IMR-90 (cell line): ENCODE data around the gene TUBA8.
"Not testable (repeated sequence)": the region's sequence is repeated elsewhere in the genome, so short reads cannot be mapped to it uniquely, and the experiment has no call there.

Experiments used
- BHLHE40 ChIP-seq: fragments of 150-350 bp; IDR thresholded peaks from 2 replicates; pipeline ENCODE4 v1.6.1; 2016; ENCODE audit warnings: mild to moderate bottlenecking, low read depth, low read length
- CEBPB ChIP-seq: IDR thresholded peaks from 2 replicates; pipeline ENCODE4 v1.6.1; 2012; ENCODE audit warnings: low read depth, low read length, improper control_type of control experiment
- CHD1 ChIP-seq: IDR thresholded peaks from 2 replicates; pipeline ENCODE4 v1.6.1; 2012; ENCODE audit warnings: low read depth, low read length, improper control_type of control experiment
- MAFK ChIP-seq: IDR thresholded peaks from 2 replicates; pipeline ENCODE4 v1.6.1; 2012; ENCODE audit warnings: low read depth, low read length, improper control_type of control experiment
- MXI1 ChIP-seq: IDR thresholded peaks from 2 replicates; pipeline ENCODE4 v1.6.1; 2012; ENCODE audit warnings: low read depth, mild to moderate bottlenecking, low read length, moderate library complexity, borderline replicate concordance
- POLR2A ChIP-seq: IDR thresholded peaks from 2 replicates; pipeline ENCODE4 v1.6.1; 2012; ENCODE audit warnings: mild to moderate bottlenecking, low read depth, low read length
- RAD21 ChIP-seq: IDR thresholded peaks from 2 replicates; pipeline ENCODE4 v1.6.1; 2012; ENCODE audit warnings: low read length, improper control_type of control experiment
- RCOR1 ChIP-seq: IDR thresholded peaks from 2 replicates; pipeline ENCODE4 v1.6.1; 2012; ENCODE audit warnings: mild to moderate bottlenecking, low read length, improper control_type of control experiment; ENCODE audit not compliant: insufficient replicate concordance
- RFX5 ChIP-seq: IDR thresholded peaks from 2 replicates; pipeline ENCODE4 v1.8.0; 2012; ENCODE audit warnings: low read depth, mild to moderate bottlenecking, low read length, moderate library complexity
- SMC3 ChIP-seq: fragments of 150-350 bp; IDR thresholded peaks from 2 replicates; pipeline ENCODE4 v1.6.1; 2016; ENCODE audit warnings: low read depth, mild to moderate bottlenecking, antibody characterized with exemption, low read length, moderate library complexity
- TF ChIP-seq, protein P1 (sequence below): conservative IDR thresholded peaks from 2 replicates; pipeline ENCODE4 v1.5.1; 2012; ENCODE audit warnings: mild to moderate bottlenecking, low read depth, low read length, improper control_type of control experiment
- TF ChIP-seq, protein P2 (sequence below): fragments of 150-350 bp; IDR thresholded peaks from 2 replicates; pipeline ENCODE4 v1.6.1; 2016; ENCODE audit warnings: low read depth, mild to moderate bottlenecking, low read length, moderate library complexity, borderline replicate concordance
- TF ChIP-seq, protein P3 (sequence below): fragments of 150-350 bp; IDR thresholded peaks from 2 replicates; pipeline ENCODE4 v1.6.1; 2017; ENCODE audit warnings: mild to moderate bottlenecking, antibody characterized with exemption, low read length, low read depth

DNA sequence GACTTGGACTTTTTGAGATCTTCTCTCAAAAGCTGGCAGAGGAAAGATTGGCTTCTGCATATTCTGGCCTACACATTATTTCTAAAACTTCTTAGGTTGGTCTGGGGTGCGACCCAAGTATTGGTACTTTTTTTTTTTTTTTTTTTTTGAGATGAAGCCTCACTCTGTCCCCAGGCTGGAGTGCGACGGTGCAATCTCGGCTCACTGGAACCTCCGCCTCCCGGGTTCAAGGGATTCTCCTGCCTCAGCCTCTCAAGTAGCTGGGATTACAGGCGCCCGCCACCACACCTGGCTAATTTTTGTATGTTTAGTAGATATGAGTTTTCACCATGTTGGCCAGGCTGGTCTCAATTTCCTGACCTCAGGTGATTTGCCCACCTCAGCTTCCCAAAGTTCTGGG lies 50.0 kb downstream of the TUBA8 start:
- TF ChIP-seq, protein P1, sequence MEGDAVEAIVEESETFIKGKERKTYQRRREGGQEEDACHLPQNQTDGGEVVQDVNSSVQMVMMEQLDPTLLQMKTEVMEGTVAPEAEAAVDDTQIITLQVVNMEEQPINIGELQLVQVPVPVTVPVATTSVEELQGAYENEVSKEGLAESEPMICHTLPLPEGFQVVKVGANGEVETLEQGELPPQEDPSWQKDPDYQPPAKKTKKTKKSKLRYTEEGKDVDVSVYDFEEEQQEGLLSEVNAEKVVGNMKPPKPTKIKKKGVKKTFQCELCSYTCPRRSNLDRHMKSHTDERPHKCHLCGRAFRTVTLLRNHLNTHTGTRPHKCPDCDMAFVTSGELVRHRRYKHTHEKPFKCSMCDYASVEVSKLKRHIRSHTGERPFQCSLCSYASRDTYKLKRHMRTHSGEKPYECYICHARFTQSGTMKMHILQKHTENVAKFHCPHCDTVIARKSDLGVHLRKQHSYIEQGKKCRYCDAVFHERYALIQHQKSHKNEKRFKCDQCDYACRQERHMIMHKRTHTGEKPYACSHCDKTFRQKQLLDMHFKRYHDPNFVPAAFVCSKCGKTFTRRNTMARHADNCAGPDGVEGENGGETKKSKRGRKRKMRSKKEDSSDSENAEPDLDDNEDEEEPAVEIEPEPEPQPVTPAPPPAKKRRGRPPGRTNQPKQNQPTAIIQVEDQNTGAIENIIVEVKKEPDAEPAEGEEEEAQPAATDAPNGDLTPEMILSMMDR: not testable (repeated sequence)
- TF ChIP-seq CEBPB, MXI1, RAD21, MAFK, POLR2A, SMC3, RFX5, RCOR1, BHLHE40, CHD1: not testable (repeated sequence)
- TF ChIP-seq, protein P2, sequence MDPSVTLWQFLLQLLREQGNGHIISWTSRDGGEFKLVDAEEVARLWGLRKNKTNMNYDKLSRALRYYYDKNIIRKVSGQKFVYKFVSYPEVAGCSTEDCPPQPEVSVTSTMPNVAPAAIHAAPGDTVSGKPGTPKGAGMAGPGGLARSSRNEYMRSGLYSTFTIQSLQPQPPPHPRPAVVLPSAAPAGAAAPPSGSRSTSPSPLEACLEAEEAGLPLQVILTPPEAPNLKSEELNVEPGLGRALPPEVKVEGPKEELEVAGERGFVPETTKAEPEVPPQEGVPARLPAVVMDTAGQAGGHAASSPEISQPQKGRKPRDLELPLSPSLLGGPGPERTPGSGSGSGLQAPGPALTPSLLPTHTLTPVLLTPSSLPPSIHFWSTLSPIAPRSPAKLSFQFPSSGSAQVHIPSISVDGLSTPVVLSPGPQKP: not testable (repeated sequence)
- TF ChIP-seq, protein P3, sequence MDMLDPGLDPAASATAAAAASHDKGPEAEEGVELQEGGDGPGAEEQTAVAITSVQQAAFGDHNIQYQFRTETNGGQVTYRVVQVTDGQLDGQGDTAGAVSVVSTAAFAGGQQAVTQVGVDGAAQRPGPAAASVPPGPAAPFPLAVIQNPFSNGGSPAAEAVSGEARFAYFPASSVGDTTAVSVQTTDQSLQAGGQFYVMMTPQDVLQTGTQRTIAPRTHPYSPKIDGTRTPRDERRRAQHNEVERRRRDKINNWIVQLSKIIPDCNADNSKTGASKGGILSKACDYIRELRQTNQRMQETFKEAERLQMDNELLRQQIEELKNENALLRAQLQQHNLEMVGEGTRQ: not testable (repeated sequence)
